HepG2 (cell line): Measurements from ENCODE around the gene CERS6. TPM values are rescaled to one million over a fixed set of nuclear protein-coding genes. Genes with fewer than 3 reads are reported as not detected.

Experiments
- ARID2 ChIP-seq: sonication (generic); formaldehyde crosslinking; IDR thresholded peaks from 2 replicates; pipeline ENCODE4 v1.8.1; 2022; ENCODE audit warnings: mild to moderate bottlenecking, missing genetic modification reagents, borderline replicate concordance
- CENPX ChIP-seq: sonication (generic); formaldehyde crosslinking; IDR thresholded peaks from 2 replicates; pipeline ENCODE4 v1.9.0; 2021; ENCODE audit warnings: mild to moderate bottlenecking, missing genetic modification reagents, moderate library complexity
- CREB1 ChIP-seq, 2 experiments: fragments of 450-650 bp in 1 of 2; IDR thresholded peaks; 2 replicates each; pipeline ENCODE4 v1.6.1; 2016 to 2017; ENCODE audit warnings: control low read depth in 1 of 2, mild to moderate bottlenecking in 1 of 2, missing compliant biosample characterization in 1 of 2, missing genetic modification characterization in 1 of 2
- JDP2 ChIP-seq: sonication (generic); formaldehyde crosslinking; IDR thresholded peaks from 2 replicates; pipeline ENCODE4 v1.8.1; 2022; ENCODE audit warnings: missing genetic modification reagents, borderline replicate concordance
- MED1 ChIP-seq: sonication (generic); formaldehyde crosslinking; IDR thresholded peaks from 2 replicates; pipeline ENCODE4 v1.4.0; 2020; ENCODE audit warnings: missing genetic modification reagents
- MEIS1 ChIP-seq: sonication (generic); formaldehyde crosslinking; IDR thresholded peaks from 2 replicates; pipeline ENCODE4 v1.9.0; 2021; ENCODE audit warnings: mild to moderate bottlenecking, missing genetic modification reagents, moderate library complexity, borderline replicate concordance
- MIER2 ChIP-seq: IDR thresholded peaks from 2 replicates; pipeline ENCODE4 v1.6.1; 2016; ENCODE audit warnings: missing biosample characterization, missing genetic modification reagents
- NFIB ChIP-seq: sonication (generic); formaldehyde crosslinking; IDR thresholded peaks from 2 replicates; pipeline ENCODE4 v1.9.0; 2021; ENCODE audit warnings: missing genetic modification reagents, mild to moderate bottlenecking, borderline replicate concordance
- NKX3-1 ChIP-seq: sonication (generic); formaldehyde crosslinking; IDR thresholded peaks from 2 replicates; pipeline ENCODE4 v1.5.0; 2020; ENCODE audit warnings: missing genetic modification reagents
- PCBP2 ChIP-seq: fragments of 200-400 bp; formaldehyde crosslinking; optimal IDR thresholded peaks from 2 replicates; pipeline ENCODE3; 2018; ENCODE audit warnings: low read length, low read depth; ENCODE audit not compliant: poor library complexity, severe bottlenecking
- PHF5A ChIP-seq: IDR thresholded peaks from one replicate; pipeline ENCODE4 v1.6.1; 2018; ENCODE audit warnings: low read depth, missing genetic modification reagents; ENCODE audit not compliant: unreplicated experiment
- POLR2AphosphoS5 ChIP-seq: IDR thresholded peaks from 2 replicates; pipeline ENCODE4 v1.6.1; 2012; ENCODE audit warnings: low read depth, low read length
- SMYD3 ChIP-seq: sonication (generic); formaldehyde crosslinking; IDR thresholded peaks from 2 replicates; pipeline ENCODE4 v1.8.1; 2023; ENCODE audit warnings: mild to moderate bottlenecking, missing genetic modification reagents
- STAT5B ChIP-seq: sonication (generic); formaldehyde crosslinking; IDR thresholded peaks from 2 replicates; pipeline ENCODE4 v1.4.0; 2020; ENCODE audit warnings: missing genetic modification reagents
- TP53 ChIP-seq: sonication (generic); formaldehyde crosslinking; conservative IDR thresholded peaks from 2 replicates; pipeline ENCODE4 v1.4.0; 2020; ENCODE audit warnings: missing genetic modification reagents
- ZBTB3 ChIP-seq: sonication (generic); formaldehyde crosslinking; IDR thresholded peaks from 2 replicates; pipeline ENCODE4 v1.4.0; 2020; ENCODE audit warnings: low read depth, mild to moderate bottlenecking, moderate library complexity, missing genetic modification reagents, borderline replicate concordance
- ZFP1 ChIP-seq: IDR thresholded peaks from 2 replicates; pipeline ENCODE4 v1.6.1; 2016
- ZFP37 ChIP-seq: sonication (generic); formaldehyde crosslinking; IDR thresholded peaks from 2 replicates; pipeline ENCODE4 v1.4.0; 2020; ENCODE audit warnings: missing genetic modification reagents, borderline replicate concordance
- ZIK1 ChIP-seq: sonication (generic); formaldehyde crosslinking; IDR thresholded peaks from 2 replicates; pipeline ENCODE4 v1.5.0; 2020; ENCODE audit warnings: mild to moderate bottlenecking, low read depth, missing genetic modification reagents, borderline replicate concordance
- ZNF20 ChIP-seq: sonication (generic); formaldehyde crosslinking; IDR thresholded peaks from 2 replicates; pipeline ENCODE4 v1.4.0; 2020; ENCODE audit warnings: mild to moderate bottlenecking, moderate library complexity, missing genetic modification reagents
- ZNF207 ChIP-seq: fragments of 450-650 bp; IDR thresholded peaks from 2 replicates; pipeline ENCODE4 v1.6.1; 2016; ENCODE audit warnings: antibody characterized with exemption, borderline replicate concordance
- ZNF343 ChIP-seq: sonication (generic); formaldehyde crosslinking; IDR thresholded peaks from 2 replicates; pipeline ENCODE4 v1.4.0; 2020; ENCODE audit warnings: mild to moderate bottlenecking, missing genetic modification reagents
- ZNF430 ChIP-seq: sonication (generic); formaldehyde crosslinking; IDR thresholded peaks from 2 replicates; pipeline ENCODE4 v1.9.0; 2021; ENCODE audit warnings: mild to moderate bottlenecking, missing genetic modification reagents
- ZNF598 ChIP-seq: sonication (generic); formaldehyde crosslinking; IDR thresholded peaks from 2 replicates; pipeline ENCODE4 v1.5.1; 2020; ENCODE audit warnings: mild to moderate bottlenecking, missing genetic modification reagents, borderline replicate concordance
- ZNF605 ChIP-seq: sonication (generic); formaldehyde crosslinking; IDR thresholded peaks from 2 replicates; pipeline ENCODE4 v1.8.0; 2022; ENCODE audit warnings: mild to moderate bottlenecking, missing genetic modification reagents
- ZNF788 ChIP-seq: sonication (generic); formaldehyde crosslinking; IDR thresholded peaks from 2 replicates; pipeline ENCODE4 v1.5.0; 2020; ENCODE audit warnings: mild to moderate bottlenecking, missing genetic modification reagents, borderline replicate concordance
- ZNF878 ChIP-seq: sonication (generic); formaldehyde crosslinking; IDR thresholded peaks from 2 replicates; pipeline ENCODE4 v1.8.1; 2023; ENCODE audit warnings: mild to moderate bottlenecking, missing genetic modification reagents, moderate library complexity
- ZSCAN21 ChIP-seq: sonication (generic); formaldehyde crosslinking; IDR thresholded peaks from 2 replicates; pipeline ENCODE4 v1.8.0; 2022; ENCODE audit warnings: mild to moderate bottlenecking, missing genetic modification reagents, moderate library complexity, borderline replicate concordance
- polyA plus RNA-seq, 8 experiments: library from polyadenylated mRNA; depleted of rRNA in 3 of 8; stranded (reverse) in 7 of 8; unstranded in 1 of 8; fragments of >200 nt; fragmentation: Illumina TruSeq in 4 of 8; extraction: Trizol in 4 of 8; gene quantifications; 2 replicates each; pipeline versions ENCODE4 v1.2.1 to v1.2.3, GENCODE V29; 2011 to 2016; ENCODE audit warnings: low read depth in 4 of 8, missing spikeins in 1 of 8, mixed read lengths in 1 of 8; ENCODE audit not compliant: insufficient read depth in 1 of 8
- total RNA-seq, 5 experiments: library from RNA; depleted of rRNA; stranded (reverse); fragments of >200 nt; fragmentation: Illumina TruSeq; extraction: Trizol; gene quantifications; 2 replicates each; pipeline ENCODE4 v1.2.3, GENCODE V29; 2016; ENCODE audit warnings: low read depth in 1 of 5
- TF ChIP-seq, protein P1 (sequence below): sonication (generic); formaldehyde crosslinking; IDR thresholded peaks from 2 replicates; pipeline ENCODE4 v1.4.0; 2020; ENCODE audit warnings: mild to moderate bottlenecking, missing genetic modification reagents, borderline replicate concordance

Gene CERS6
- total and polyA plus RNA-seq, 2 of the 13 experiments (the other 11 are each of a cell fraction or from before 2014, with no cell fraction given), result 10.1 to 20.3 TPM

DNA sequence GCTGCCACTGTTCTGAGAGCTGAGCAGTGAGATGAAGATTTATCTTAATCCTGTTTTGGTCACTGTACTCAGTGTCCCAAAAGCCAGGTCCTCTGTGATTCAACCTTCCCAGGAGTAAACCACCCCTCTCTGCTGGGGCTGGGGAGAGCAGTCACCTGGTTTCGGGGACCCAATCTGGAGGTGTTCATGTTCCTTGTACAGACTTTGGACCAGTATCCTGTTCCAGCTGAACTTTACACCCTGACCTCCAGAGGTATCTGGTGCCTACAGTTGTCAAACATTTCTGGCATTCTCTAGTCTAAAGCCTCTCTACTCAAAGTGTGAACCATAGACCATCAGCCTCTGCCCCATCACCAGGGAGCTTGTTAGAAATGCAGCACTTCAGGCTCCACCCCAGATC lies 22.1 kb downstream of the CERS6 start (continued):
- no peak for TF ChIP-seq SMYD3 (CRISPR knock-in tag)
- TF ChIP-seq TP53 (CRISPR knock-in tag), result no peak
- TF ChIP-seq CREB1 (IDR thresholded peaks at IDR 0.05), result no peak
- no peak; the same call in 1 of the 2 replicates for TF ChIP-seq CREB1 (CRISPR knock-in tag; IDR thresholded peaks at IDR 0.05)
- no peak for TF ChIP-seq STAT5B (CRISPR knock-in tag)
- no peak for TF ChIP-seq ARID2 (CRISPR knock-in tag)
- TF ChIP-seq ZSCAN21 (CRISPR knock-in tag), result no peak
- no peak for TF ChIP-seq NKX3-1 (CRISPR knock-in tag)
- TF ChIP-seq ZBTB3 (CRISPR knock-in tag), result no peak
- no peak for TF ChIP-seq POLR2AphosphoS5
- TF ChIP-seq PCBP2, result no peak
- TF ChIP-seq ZNF20 (CRISPR knock-in tag), result no peak
- TF ChIP-seq, protein P1, sequence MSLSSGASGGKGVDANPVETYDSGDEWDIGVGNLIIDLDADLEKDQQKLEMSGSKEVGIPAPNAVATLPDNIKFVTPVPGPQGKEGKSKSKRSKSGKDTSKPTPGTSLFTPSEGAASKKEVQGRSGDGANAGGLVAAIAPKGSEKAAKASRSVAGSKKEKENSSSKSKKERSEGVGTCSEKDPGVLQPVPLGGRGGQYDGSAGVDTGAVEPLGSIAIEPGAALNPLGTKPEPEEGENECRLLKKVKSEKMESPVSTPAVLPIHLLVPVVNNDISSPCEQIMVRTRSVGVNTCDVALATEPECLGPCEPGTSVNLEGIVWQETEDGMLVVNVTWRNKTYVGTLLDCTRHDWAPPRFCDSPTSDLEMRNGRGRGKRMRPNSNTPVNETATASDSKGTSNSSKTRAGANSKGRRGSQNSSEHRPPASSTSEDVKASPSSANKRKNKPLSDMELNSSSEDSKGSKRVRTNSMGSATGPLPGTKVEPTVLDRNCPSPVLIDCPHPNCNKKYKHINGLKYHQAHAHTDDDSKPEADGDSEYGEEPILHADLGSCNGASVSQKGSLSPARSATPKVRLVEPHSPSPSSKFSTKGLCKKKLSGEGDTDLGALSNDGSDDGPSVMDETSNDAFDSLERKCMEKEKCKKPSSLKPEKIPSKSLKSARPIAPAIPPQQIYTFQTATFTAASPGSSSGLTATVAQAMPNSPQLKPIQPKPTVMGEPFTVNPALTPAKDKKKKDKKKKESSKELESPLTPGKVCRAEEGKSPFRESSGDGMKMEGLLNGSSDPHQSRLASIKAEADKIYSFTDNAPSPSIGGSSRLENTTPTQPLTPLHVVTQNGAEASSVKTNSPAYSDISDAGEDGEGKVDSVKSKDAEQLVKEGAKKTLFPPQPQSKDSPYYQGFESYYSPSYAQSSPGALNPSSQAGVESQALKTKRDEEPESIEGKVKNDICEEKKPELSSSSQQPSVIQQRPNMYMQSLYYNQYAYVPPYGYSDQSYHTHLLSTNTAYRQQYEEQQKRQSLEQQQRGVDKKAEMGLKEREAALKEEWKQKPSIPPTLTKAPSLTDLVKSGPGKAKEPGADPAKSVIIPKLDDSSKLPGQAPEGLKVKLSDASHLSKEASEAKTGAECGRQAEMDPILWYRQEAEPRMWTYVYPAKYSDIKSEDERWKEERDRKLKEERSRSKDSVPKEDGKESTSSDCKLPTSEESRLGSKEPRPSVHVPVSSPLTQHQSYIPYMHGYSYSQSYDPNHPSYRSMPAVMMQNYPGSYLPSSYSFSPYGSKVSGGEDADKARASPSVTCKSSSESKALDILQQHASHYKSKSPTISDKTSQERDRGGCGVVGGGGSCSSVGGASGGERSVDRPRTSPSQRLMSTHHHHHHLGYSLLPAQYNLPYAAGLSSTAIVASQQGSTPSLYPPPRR (CRISPR knock-in tag), result peak; percentile 48; the same call in 1 of the 2 replicates
- TF ChIP-seq PHF5A (CRISPR knock-in tag), result no peak
- no peak for TF ChIP-seq ZNF878
- TF ChIP-seq ZNF605, result peak; percentile 81
- no peak for TF ChIP-seq NFIB (CRISPR knock-in tag)
- 0 out of 2 replicates have a peak, but pooled peaks have one; percentile 60 for TF ChIP-seq ZNF430
- no peak for TF ChIP-seq ZIK1 (CRISPR knock-in tag)
- TF ChIP-seq ZFP1, result no peak
- peak; percentile 62; the same call in 1 of the 2 replicates for TF ChIP-seq MEIS1
- no peak for TF ChIP-seq JDP2 (CRISPR knock-in tag)
- TF ChIP-seq ZNF207, result no peak
- TF ChIP-seq CENPX (CRISPR knock-in tag), result no peak
- peak; percentile 43; the same call in 1 of the 2 replicates for TF ChIP-seq ZNF788
- no peak for TF ChIP-seq ZFP37 (CRISPR knock-in tag)
- TF ChIP-seq ZNF343, result no peak
- peak; percentile 48; the same call in 1 of the 2 replicates for TF ChIP-seq MIER2 (CRISPR knock-in tag)
- peak; percentile 53; the same call in 1 of the 2 replicates for TF ChIP-seq MED1 (CRISPR knock-in tag)
- TF ChIP-seq ZNF598 (CRISPR knock-in tag), result 0 out of 2 replicates have a peak, but pooled peaks have one; percentile 52
